ENCODE results near the gene VRTN.
"Not testable (repeated sequence)": the region's sequence is repeated elsewhere in the genome, so short reads cannot be mapped to it uniquely, and the experiment has no call there.

The VRTN gene, protein sequence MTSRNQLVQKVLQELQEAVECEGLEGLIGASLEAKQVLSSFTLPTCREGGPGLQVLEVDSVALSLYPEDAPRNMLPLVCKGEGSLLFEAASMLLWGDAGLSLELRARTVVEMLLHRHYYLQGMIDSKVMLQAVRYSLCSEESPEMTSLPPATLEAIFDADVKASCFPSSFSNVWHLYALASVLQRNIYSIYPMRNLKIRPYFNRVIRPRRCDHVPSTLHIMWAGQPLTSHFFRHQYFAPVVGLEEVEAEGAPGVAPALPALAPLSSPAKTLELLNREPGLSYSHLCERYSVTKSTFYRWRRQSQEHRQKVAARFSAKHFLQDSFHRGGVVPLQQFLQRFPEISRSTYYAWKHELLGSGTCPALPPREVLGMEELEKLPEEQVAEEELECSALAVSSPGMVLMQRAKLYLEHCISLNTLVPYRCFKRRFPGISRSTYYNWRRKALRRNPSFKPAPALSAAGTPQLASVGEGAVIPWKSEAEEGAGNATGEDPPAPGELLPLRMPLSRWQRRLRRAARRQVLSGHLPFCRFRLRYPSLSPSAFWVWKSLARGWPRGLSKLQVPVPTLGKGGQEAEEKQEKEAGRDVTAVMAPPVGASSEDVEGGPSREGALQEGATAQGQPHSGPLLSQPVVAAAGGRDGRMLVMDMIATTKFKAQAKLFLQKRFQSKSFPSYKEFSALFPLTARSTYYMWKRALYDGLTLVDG

DNA sequence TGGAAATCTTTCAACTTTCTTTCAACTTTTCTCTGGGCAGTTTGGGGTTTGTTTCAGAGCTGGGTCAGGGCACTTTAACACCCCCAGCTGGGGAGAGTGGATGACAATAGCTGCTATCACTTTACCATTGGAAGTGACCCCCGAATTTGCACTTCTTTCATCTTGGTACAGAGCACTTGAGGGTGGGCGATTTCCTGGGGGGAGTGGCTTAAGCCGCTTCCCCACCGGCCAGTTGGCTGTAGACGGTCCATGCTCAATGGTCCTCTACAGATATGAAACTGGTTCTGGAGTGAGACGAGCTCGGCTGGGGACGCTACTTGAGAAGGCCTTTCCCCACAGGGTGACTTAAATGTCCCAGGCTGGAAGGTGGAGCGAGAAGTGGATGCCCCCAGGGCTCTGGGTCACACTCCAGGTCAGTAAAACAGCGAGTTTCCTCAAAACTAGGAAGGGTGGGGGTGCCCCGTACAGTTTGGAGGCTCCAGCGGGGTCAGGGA lies at the start of gene VRTN:
Gene VRTN, plus strand, starts transcription at position 231 of the 494 bp plus-strand sequence. CDS start 8,313 bp downstream, outside the sequence.
- no peak for DNase-seq

DNA sequence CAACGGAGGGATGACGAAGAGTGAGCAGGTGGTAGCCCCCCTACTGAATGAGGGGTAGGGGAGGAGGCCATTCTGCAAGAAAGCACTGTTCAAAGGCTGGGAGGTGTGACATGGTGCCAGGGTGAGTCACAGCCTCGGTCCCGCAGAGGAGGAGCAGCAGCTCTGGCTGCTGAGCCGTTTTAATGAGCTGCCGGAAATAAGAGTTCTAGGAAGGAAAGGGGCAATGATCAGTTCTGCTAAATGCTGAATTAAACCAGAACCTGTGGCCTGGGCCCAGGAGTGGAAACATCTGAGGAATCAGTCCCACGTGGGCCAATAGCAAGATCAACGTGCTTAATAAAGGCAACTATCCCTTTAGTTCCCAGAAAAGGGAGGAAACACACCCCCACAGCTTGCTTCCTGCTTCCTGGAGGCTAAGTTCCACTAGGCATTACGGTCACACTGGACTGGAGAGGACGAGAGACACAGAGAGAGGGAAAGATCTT lies 49.2 kb upstream of the VRTN start:
- no peak for DNase-seq

DNA sequence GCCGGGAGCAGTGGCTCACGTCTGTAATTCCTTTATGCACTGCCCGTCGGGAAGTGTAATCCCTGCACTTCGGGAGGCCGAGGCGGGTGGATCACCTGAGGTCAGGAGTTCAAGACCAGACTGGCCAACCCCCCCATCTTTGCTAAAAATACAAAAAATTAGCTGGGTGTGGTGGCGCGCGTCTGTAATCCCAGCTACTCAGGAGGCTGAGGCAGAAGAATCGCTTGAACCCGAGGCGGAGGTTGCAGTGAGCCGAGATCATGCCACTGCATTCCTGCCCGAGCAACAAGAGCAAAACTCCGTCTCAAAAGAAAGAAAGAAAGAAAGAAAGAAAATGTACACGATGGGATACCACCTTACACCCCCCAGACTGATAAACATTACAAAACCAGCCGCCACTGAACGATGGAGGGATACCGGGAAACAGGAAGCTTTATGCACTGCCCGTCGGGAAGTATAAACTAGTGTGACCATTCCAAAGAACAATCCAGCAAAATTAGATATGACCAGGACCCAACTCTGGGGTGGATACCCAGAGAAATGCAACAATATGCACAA lies 46.6 kb upstream of the VRTN start:
- DNase-seq: no peak

DNA sequence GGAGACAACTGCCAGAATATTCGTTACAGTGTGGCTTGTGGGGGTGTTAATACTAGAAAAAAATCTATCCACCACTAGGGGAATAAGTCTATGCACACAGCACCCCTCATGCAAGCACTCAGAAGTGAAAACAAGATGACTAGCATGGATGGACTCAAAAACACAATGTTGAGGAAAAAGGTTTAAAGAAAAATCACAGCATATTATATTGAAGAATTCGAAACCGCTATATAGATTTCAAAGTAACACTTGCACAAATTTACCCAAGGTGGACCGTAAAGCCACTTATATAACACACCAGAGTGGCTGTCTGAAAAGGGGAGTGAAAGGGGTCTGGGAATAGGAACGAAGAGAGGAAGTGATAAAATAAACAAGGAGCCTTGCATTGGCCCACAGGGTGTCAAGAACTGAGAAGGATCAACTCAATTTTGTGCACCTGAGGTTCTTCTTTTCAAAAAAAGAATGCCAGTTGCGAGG lies 46.1 kb upstream of the VRTN start:
- DNase-seq: no peak

DNA sequence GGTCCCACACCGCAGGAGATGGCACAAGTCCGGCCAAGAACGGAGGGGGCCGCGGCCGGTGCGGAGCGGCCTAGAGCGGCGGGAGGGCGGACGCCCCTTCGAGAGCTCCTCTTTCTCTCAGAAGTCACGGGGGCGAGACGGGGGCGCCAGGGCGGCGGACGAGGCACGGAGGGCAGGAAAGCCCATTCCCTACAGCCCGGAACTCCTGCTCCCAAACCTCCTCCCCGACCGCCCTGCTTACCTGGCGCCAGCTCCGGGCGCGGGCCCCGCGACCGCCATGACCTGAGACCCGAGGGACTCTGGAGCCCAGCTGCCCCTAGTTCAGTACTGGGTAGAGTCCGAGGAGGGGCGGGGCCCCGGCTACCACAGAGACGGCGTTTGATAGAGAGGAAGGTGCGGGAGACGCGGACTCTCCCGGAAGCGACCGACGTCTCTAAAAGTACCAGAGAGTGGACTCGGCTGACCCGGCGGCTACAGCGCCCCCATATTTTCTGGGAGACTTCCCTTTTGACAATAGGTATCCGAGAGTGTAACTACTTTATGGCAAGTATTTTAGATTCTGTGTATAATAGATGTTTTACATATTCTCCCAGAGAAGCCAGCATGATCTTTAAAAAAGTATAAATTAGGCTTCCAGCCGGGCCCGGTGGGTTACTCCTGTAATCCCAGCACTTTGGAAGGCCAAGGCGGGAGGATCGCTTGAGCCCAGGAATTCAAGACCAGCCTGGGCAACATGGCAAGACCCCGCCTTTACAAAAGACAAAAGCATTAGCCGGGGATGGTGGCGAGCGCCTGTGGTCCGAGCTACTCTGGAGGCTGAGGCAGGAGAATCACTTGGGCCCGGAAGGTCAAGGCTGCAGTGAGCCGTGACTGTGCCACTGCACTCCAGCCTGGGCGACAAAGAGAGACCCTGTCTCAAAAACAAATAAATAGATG lies 45.4 kb upstream of the VRTN start, which contains the start of gene ABCD4:
Gene ABCD4, minus strand, starts transcription at position 301 of the 936 bp plus-strand sequence. Its CDS starts 22 bp downstream, at position 279.
- DNase-seq: peak; percentile 70

DNA sequence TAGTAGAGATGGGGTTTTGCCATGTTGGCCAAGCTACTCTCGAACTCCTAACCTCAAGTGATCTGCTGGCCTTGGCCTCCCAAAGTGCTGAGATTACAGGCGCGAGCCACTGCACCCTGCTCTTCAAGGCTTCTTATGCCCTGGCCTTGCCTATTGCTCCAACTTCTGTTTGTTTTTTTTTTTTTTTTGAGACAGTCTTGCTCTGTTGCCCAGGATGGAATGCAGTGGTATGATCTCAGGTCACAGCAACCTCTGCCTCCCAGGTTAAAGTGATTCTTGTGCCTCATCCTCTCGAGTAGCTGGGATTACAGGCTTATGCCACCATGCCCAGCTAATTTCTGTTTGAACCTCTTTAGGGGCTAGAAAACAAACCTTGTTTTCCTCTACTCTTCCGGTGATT lies 39.6 kb upstream of the VRTN start:
- no peak for DNase-seq

DNA sequence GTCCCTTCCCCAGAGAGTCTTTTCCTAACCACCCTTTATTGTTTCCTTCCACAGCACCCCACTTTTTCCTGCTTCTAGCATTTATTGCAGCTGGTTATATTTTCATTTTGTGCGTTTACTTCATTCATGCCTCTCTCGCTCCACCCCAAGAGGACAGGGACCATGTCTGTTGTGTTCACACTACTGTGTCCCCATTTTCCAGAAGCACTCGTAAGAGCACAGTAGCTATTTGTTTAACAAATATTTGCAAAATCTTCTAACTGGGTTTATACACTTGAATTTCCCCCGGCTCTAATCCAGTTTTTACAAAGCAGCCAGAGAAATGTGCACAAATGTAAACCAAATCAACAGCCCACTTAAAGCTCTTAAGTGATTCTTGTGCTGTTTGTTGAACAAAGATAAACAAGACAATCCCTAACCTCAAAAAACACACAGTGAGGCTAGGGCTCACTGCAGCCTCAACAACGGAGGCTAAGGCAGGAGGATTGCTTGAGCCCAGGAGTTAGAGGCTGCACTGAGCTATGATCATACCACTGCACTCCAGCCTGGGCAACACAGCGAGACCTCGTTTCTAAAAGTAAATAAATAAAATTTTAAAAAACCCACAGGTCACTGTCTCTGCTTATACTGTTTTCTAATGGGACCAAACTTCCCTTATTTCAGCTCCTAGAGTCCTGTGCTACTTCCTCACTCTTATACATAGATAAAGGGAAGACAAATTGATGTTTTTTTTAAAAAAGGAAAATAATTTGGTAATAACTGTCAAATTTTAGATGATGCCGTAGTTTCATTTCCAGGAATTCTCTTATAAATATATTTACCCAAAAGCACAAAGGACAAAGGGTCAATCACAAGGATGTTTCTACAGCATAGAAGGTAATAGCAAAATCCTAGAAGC lies 38.9 kb upstream of the VRTN start:
- no peak for DNase-seq

DNA sequence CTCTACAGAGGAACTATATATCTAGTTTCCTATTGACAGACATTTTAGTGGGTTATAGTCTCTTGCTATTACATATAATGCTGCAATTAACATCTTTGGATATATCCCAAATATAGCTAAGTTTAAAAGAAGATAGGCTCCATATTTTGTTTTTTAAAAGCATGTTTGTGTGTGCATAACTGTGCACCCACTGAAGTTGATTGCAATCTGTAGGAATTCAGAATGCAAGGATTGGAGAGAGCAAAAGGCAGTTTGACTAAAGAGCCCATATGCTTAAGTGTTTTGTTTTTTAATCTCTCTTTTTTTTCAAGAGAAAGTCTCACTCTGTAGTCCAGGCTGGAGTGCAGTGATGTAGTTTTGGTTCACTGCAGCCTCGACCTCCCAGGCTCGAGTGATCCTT lies 36.1 kb upstream of the VRTN start:
- DNase-seq: no peak

DNA sequence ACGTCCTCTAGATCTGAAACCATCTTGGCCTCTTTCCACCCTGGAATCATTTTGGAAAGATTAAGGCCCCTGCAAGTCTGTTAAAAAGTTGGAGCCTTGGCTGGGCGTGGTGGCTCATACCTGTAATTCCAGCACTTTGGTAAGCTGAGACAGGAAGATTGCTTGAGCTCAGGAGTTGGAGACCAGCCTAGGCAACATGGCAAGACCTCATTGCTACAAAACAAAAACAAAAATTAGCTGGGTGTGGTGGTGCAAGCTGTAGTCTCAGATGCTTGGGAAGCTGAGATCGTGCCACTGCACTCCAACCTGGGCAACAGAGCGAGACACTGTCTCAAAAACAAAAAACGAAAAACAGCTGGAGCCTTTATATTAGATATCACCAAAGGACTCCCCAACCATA lies 34.7 kb upstream of the VRTN start:
- DNase-seq: no peak

DNA sequence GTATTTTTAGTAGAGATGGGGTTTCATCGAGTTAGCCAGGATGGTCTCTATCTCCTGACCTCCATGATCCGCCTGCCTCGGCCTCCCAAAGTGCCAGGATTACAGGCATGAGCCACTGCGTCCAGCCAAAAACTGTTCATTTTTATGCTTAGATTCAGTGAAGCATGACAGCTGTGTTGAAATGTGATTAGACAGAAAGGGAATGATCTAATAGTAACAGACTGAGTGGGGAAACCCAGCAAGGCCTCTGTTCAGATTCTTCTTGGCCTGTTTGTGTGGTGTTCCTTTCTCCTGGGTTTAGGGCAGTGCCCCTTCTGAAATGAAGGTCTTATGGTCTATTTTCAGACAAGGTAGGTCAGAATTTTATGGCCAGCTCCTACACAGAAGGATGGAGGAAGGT lies 33.7 kb upstream of the VRTN start:
- DNase-seq: no peak

DNA sequence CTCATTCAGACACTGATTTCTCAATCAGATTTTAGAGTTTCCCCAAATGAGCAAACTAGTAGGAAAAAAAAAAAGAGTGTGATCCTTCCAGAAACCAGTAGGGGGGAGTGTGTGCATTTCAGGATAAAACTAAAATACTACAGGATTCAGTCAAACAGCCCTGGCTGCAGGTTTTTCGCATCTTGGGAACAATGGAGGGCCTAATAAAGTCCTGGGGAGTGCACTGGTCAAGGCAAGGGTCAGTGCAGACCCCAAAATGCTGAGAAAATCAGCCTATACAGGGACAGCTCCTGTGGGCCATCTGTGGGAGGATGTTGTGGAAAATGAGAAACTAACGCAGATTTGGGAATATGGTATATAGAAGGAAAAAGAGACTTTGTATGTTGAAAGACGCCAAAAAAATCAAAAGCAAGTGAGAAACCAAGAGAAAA lies 23.3 kb upstream of the VRTN start:
- DNase-seq: no peak

DNA sequence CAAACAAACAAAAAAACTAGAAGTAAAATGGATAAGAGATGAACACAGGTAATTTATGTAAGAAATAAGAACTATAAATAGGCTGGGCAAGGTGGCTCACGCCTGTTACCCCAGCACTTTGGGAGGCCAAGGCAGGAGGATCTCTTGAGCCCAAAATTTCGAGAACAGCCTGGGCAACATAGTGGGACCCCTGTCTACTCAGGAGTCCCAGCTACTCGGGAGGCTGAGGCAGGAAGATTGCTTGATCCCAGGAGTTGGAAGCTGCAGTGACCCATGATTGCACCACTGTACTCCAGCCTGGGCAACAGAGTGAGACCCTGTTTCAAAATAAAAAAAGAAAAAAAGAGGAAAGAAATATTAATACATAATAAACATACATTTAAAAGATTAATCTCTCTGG lies 22.8 kb upstream of the VRTN start:
- DNase-seq: no peak

DNA sequence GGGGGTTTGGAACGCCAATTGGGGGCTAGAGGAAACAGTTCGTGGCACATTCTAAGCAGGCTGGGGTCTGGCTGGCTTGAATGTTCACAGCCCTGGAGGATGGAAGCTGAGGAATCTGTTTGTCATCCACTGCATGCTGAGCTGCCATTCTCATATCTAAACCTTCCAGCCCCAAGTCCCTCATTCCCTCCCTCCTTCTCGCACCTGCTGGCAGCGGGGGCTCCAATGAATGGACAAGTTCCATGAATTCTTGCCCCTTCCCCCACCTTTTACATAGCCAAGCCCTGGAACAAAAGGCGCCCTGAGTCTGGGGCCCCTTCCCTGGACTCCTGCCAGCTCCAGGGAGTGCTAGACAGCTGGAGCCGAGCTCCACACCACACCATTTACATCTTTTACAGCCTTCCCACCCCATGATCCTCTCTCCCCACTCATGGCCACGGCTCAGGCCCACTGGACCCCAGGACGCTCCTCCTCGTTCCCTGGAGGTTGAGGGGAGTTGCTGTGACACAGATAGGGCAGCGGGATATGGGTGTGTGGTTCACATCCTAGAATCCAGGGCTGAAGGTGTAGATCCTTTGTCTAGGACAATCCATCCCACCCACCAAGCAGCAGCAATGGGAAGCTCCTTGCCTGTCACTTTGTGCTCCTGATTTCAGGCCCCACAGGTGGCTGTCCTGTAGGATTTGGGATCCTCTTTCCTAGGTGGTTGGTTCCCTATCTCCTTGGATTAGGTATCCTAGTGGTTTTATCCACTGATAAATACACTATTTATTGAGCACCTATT lies 21.7 kb upstream of the VRTN start:
- peak; percentile 13 for DNase-seq

DNA sequence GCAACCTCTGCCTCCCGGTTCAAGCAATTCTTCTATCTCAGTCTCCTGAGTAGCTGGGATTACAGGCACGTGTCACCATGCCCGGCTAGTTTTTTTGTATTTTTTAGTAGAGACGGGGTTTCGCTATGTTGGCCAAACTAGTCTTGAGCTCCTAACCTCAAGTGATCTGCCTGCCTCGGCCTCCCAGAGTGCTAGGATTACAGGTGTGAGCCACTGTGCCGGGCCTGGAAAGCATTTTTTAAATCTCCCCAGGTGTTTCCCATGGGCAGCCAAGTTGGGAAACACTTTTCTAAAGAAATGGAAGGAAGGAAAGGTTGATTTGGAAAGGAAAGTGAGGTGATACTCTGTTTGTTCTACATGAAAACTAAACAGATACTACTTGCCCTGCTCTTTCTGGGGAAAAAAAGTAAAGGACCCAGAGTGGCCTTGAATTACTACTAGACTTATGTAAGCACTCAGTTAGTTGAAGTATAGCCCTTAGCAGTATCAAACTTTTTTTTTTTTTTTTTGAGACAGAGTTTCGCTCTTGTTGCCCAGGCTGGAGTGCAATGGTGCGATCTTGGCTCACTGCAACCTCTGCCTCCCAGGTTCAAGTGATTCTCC lies 18.2 kb upstream of the VRTN start:
- not testable (repeated sequence) for DNase-seq

DNA sequence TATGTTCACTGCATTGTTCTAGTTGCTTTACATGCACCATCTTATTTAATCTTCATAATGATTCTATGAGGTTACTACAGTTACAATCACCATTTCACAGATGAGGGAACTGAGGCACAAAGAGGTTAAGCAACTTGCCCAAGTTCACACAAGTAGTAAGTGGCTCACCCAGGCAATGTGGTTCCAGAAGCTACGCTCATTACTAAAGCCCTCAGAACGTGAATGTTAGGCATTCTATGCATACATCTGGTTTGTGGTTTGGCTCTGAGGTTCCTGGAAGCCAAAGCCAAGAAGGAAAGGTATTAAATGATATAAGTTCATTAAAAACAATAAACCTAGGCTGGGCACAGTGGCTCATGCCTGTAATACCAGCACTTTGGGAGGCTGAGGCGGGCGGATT lies 14.4 kb upstream of the VRTN start:
- no peak for DNase-seq

DNA sequence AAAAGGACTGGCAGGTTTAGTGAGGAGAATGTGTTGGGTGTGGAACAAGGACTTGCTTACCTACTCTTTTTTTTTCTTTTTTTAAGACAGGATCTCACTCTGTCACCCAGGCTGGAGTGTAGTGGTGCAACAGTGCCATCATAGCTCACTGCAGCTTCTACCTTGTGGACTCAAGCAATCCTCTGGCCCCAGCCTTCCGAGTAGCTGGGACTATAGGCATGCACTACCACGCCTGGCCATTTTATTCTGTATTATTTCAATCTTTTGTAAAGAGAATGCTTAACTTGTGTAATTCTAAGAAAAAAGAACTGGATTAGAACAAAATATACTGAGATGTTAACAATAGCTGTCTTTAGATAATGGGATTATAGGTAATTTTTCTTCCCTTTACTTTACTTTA lies 1.9 kb upstream of the VRTN start:
- no peak for DNase-seq

DNA sequence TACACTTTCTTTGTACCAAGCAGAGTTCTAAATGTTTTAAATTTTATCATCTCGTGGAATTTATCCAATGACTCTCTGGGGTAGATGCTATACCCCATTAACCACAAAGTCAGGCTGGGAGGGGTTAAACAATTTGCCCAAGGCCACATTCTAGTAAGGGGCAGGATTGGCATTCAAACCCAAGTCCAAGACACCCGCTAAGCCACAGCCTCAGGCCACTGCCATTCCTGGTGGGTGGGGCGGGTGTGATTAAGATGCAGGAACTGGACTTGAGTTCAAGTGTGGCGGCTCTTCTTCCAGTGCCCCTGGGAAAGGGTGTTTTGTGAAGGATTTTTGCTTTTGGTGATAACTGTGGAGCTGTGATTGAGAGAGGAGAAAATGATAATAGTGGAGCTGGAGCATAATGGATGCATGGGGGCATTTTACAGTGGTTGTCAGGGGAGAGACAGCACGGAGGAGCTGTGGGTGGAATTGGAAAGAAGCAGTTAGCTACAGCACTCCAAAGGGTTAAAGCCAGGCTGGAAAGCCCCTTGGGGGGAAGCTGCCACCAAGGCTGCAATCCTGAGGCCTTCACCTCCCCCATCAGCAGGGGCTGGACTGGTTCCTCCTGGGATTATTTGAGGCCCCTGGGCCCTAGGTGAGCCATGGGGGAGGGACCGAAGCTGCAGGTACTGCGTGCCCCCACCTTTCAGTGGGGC lies 1.0 kb upstream of the VRTN start:
- DNase-seq: no peak

DNA sequence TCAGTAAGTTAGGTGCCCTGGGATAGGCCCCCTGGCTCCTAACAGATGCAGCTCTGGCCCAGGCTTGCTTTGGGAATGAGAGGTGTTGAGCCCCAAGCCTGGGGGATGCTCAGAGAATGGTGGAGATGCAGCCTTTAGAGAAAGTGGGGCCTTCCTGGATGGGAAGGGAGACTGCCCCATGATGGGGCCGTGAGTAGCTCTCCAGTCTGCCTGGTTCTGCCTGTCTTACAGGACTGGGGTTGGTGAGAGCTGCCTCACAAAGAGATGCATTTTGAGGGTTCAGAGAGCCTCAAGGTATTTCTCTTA lies 523 bp upstream of the VRTN start:
- DNase-seq: no peak

DNA sequence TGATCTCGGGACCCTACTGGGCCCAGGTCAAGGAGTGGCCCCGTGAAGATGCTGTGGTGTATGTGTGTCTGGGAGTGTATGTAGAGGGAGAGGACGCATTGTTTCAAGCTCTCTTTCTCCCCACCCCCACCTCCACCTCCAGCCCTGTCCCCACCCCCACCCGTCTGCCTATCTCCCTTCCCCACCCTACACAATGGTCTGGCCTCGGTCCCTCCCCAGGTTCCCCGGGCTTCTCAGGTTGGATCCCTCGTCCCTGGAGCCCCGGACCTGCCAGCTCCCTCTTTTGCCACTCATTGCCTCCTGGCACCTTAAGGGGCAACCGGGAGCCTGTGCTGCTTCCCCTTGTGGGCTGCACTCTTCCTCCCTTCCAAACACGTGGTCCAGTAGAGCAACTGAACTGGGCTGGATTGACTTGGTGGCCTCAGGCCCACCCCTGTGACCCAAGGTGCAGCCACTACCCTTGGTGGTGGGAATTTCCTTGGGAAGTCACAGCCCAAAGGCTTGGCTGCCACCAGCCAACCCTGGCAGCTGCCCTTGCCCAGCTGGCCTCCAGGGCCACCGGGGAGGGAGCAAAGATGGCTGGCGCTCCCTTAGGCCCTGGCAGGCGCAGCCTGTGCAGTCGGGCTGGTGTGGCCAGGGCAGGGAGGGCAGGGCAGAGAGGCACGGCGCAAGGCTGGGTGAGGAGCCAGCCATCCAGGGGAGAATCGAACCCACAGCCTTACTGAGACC lies 628 bp downstream of the VRTN start:
- DNase-seq: no peak
